SK-N-SH (cell line): ENCODE measurements around the gene NDOR1. TPM values are rescaled to one million over a fixed set of nuclear protein-coding genes. Genes with fewer than 3 reads are reported as not detected.

Experiments
- CTCF ChIA-PET: fragments of 300-600, 350-600 bp; formaldehyde crosslinking; extraction: SDS; loops from one replicate; lab custom pipeline; 2021; lab: Yijun Ruan, JAX
- POLR2A ChIA-PET: fragments of 350-600 bp; sonication (Branson Sonifier 250); formaldehyde crosslinking; extraction: SDS; loops from one replicate; lab custom pipeline; 2020; ENCODE audit warnings: antibody characterized with exemption, inconsistent platforms; lab: Yijun Ruan, JAX
- DNase-seq: peaks from one replicate; pipeline ENCODE4 v3.0.0; 2012
- H2AFZ ChIP-seq: fragments of 200-600 bp; sonication (generic); 2 replicates; pipeline ENCODE4 v1.8.1; 2016; ENCODE audit warnings: antibody characterized with exemption, mild to moderate bottlenecking, low read depth
- H3F3A ChIP-seq: fragments of 200-600 bp; sonication (generic); replicated peaks from 2 replicates; pipeline ENCODE3; 2016; ENCODE audit warnings: antibody characterized with exemption, mild to moderate bottlenecking; ENCODE audit not compliant: insufficient read depth
- H3K27ac ChIP-seq, 2 experiments: fragments of 200-500 bp in 1 of 2; fragments of 200-600 bp in 1 of 2; sonication (Bioruptor generic) in 1 of 2; sonication (generic), shearing (Covaris generic) in 1 of 2; 2 replicates each; pipeline versions ENCODE4 v1.5.1 to v1.6.1; 2014 to 2016; ENCODE audit warnings: low read depth in 2 of 2, inconsistent platforms in 1 of 2, low read length in 1 of 2, mild to moderate bottlenecking in 1 of 2, mixed read lengths in 1 of 2
- H3K27me3 ChIP-seq: fragments of 200-600 bp; sonication (generic), shearing (Covaris generic); 2 replicates; pipeline ENCODE4 v1.6.1; 2016; ENCODE audit warnings: mixed run types; ENCODE audit not compliant: insufficient read depth
- H3K36me3 ChIP-seq, 2 experiments: fragments of 200-500 bp in 1 of 2; fragments of 200-600 bp in 1 of 2; sonication (Bioruptor generic) in 1 of 2; sonication (generic) in 1 of 2; replicated peaks in 1 of 2; 2 replicates each; pipeline versions ENCODE3 to v1.5.1; 2014 to 2016; ENCODE audit warnings: low read length in 1 of 2, mild to moderate bottlenecking in 1 of 2; ENCODE audit not compliant: insufficient read depth in 2 of 2, control insufficient read depth in 1 of 2
- H3K4me1 ChIP-seq, 2 experiments: fragments of 200-500 bp in 1 of 2; fragments of 200-600 bp in 1 of 2; sonication (Bioruptor generic) in 1 of 2; sonication (generic), shearing (Covaris generic) in 1 of 2; 2 replicates each; pipeline versions ENCODE4 v1.5.1 to v1.6.1; 2014 to 2016; ENCODE audit warnings: low read depth in 1 of 2, low read length in 1 of 2, mixed run types in 1 of 2; ENCODE audit not compliant: insufficient read depth in 2 of 2, control insufficient read depth in 1 of 2
- H3K4me2 ChIP-seq: fragments of 200-600 bp; sonication (generic), shearing (Covaris generic); 2 replicates; pipeline ENCODE4 v1.6.1; 2017; ENCODE audit warnings: mixed run types
- H3K4me3 ChIP-seq, 2 experiments: fragments of 200-500 bp in 1 of 2; fragments of 200-600 bp in 1 of 2; sonication (Bioruptor generic) in 1 of 2; sonication (generic), shearing (Covaris generic) in 1 of 2; 2 replicates each; pipeline versions ENCODE4 v1.5.1 to v1.8.1; 2014 to 2016; ENCODE audit warnings: low read depth in 2 of 2, inconsistent platforms in 1 of 2, low read length in 1 of 2, mild to moderate bottlenecking in 1 of 2, mixed read lengths in 1 of 2, moderate library complexity in 1 of 2
- H3K79me2 ChIP-seq: fragments of 200-600 bp; sonication (generic); 2 replicates; pipeline ENCODE4 v1.8.1; 2017; ENCODE audit warnings: mild to moderate bottlenecking; ENCODE audit not compliant: insufficient read depth
- H3K9ac ChIP-seq: fragments of 200-600 bp; sonication (generic); 2 replicates; pipeline ENCODE4 v1.6.1; 2017; ENCODE audit warnings: mixed run types
- H3K9me2 ChIP-seq: fragments of 200-600 bp; sonication (generic); 2 replicates; pipeline ENCODE4 v1.6.1; 2017; ENCODE audit warnings: mixed run types
- H3K9me3 ChIP-seq: fragments of 200-600 bp; sonication (generic); 2 replicates; pipeline ENCODE4 v1.6.1; 2017; ENCODE audit warnings: mixed run types, mild to moderate bottlenecking, moderate library complexity
- H4K20me1 ChIP-seq: fragments of 200-600 bp; sonication (generic); 2 replicates; pipeline ENCODE4 v1.6.1; 2017; ENCODE audit warnings: mild to moderate bottlenecking, mixed run types; ENCODE audit not compliant: insufficient read depth
- CHD2 ChIP-seq: fragments of 150-350 bp; IDR thresholded peaks from 2 replicates; pipeline ENCODE4 v1.6.1; 2018; ENCODE audit warnings: low read length; ENCODE audit not compliant: partially characterized antibody
- ELF1 ChIP-seq: IDR thresholded peaks from 2 replicates; pipeline ENCODE4 v1.4.0; 2012
- EP300 ChIP-seq, 2 experiments: IDR thresholded peaks; 2 replicates each; pipeline versions ENCODE4 v1.4.0 to v1.6.1; 2012; ENCODE audit warnings: borderline replicate concordance in 1 of 2, low read depth in 1 of 2, low read length in 1 of 2
- EZH2phosphoT487 ChIP-seq: fragments of 200-600 bp; sonication (generic); IDR thresholded peaks from 2 replicates; pipeline ENCODE4 v1.6.1; 2017; ENCODE audit warnings: low read depth, mixed run types, mild to moderate bottlenecking, antibody characterized with exemption, moderate library complexity, borderline replicate concordance
- FOSL2 ChIP-seq: IDR thresholded peaks from 2 replicates; pipeline ENCODE4 v1.4.0; 2012; ENCODE audit warnings: low read depth, mild to moderate bottlenecking, moderate library complexity, borderline replicate concordance
- FOXJ3 ChIP-seq: sonication (generic); formaldehyde crosslinking; IDR thresholded peaks from 2 replicates; pipeline ENCODE4 v1.5.1; 2020; ENCODE audit warnings: mild to moderate bottlenecking, missing genetic modification reagents
- JUND ChIP-seq: IDR thresholded peaks from 2 replicates; pipeline ENCODE4 v1.4.0; 2012
- NRF1 ChIP-seq: IDR thresholded peaks from 2 replicates; pipeline ENCODE4 v1.6.1; 2012; ENCODE audit warnings: low read depth, mild to moderate bottlenecking, low read length
- RAD21 ChIP-seq: IDR thresholded peaks from 2 replicates; pipeline ENCODE4 v1.6.1; 2012; ENCODE audit warnings: mild to moderate bottlenecking, low read length
- RCOR1 ChIP-seq: fragments of 150-350 bp; IDR thresholded peaks from 2 replicates; pipeline ENCODE4 v1.6.1; 2017; ENCODE audit warnings: antibody characterized with exemption, low read length
- RFX5 ChIP-seq: IDR thresholded peaks from 2 replicates; pipeline ENCODE4 v1.6.1; 2012; ENCODE audit warnings: mild to moderate bottlenecking, improper control_type of control experiment, low read length
- RXRA ChIP-seq: IDR thresholded peaks from 2 replicates; pipeline ENCODE4 v1.4.0; 2012; ENCODE audit warnings: low read depth, mild to moderate bottlenecking, borderline replicate concordance
- SIN3A ChIP-seq: IDR thresholded peaks from 2 replicates; pipeline ENCODE4 v1.6.1; 2012; ENCODE audit warnings: low read depth, mild to moderate bottlenecking, low read length, moderate library complexity, borderline replicate concordance
- SMC3 ChIP-seq: IDR thresholded peaks from 2 replicates; pipeline ENCODE4 v1.6.1; 2012; ENCODE audit warnings: low read depth, low read length, improper control_type of control experiment
- TAF1 ChIP-seq: IDR thresholded peaks from 2 replicates; pipeline ENCODE4 v1.6.1; 2012; ENCODE audit warnings: low read depth, mild to moderate bottlenecking, low read length, moderate library complexity, borderline replicate concordance
- TEAD4 ChIP-seq: IDR thresholded peaks from 2 replicates; pipeline ENCODE4 v1.4.0; 2012; ENCODE audit warnings: mild to moderate bottlenecking, borderline replicate concordance; ENCODE audit not compliant: insufficient read depth
- WGBS: methylation state at CpG from one replicate; pipeline ENCODE4 v1.1.6; 2017; ENCODE audit warnings: low lambda C conversion rate; 5-methylcytosine and 5-hydroxymethylcytosine counted together
- polyA plus RNA-seq, 3 experiments: library from polyadenylated mRNA; depleted of rRNA; stranded (reverse); fragments of >200 nt; gene quantifications; 2 replicates each; pipeline ENCODE4 v1.2.3, GENCODE V29; 2012
- TF ChIP-seq, protein P1 (sequence below): IDR thresholded peaks from 2 replicates; pipeline ENCODE4 v1.4.0; 2012; ENCODE audit warnings: low read depth, borderline replicate concordance
- TF ChIP-seq, protein P2 (sequence below): fragments of 150-350 bp; IDR thresholded peaks from 2 replicates; pipeline ENCODE4 v1.6.1; 2017; ENCODE audit warnings: antibody characterized with exemption, low read length, low read depth, borderline replicate concordance
- TF ChIP-seq, protein P3 (sequence below): IDR thresholded peaks from 2 replicates; pipeline ENCODE4; 2012
- TF ChIP-seq, protein P4 (sequence below): IDR thresholded peaks from 2 replicates; pipeline ENCODE4 v1.4.0; 2012; ENCODE audit warnings: low read depth

Gene NDOR1
- polyA plus RNA-seq, 1 of the 3 experiments (the other 2 are of a cell fraction) = 8.6 TPM

DNA sequence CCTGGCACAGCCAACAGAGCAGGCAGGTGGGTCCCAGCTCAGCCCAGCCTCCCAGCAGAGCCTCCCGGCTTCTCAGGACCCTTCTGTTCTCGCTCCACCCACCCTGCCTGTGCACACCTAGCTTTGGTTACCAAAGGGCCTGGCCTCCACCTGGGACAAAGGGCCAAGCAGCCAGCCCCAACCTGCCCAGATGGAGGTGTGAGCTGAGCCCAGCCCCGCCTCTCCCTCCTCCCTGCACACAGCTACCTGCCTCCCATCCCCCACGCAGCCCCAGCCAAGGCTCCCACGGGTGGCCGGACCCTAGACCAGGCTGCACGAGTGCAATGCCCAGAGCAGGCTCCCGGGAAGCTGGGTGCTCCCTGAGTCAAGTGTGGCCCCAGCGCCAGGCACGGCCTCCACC is 10.6 kb upstream of the NDOR1 start:
- peaks cover 63% of the 10 kb centered on the region for H4K20me1 ChIP-seq
- ChIA-PET CTCF (interaction anchor here (1.3 to 2.0 kb wide), 5 partner anchors 28 to 166 kb away, joined by 3 to 9 read pairs (median 5); partner anchors contain the start of genes NPDC1 and RNF224), POLR2A (interaction anchor here (1.4 to 1.5 kb wide), 2 partner anchors 10 to 65 kb away, joined by 3 read pairs; no protein-coding TSS in a partner anchor)
- no peak overlapping the region for H3K27ac ChIP-seq
- H3K9me2 ChIP-seq = no peaks in the 10 kb centered on the region
- no peak for DNase-seq
- no peak overlapping the region for H3K4me3 ChIP-seq
- peaks cover 2% of the 10 kb centered on the region for H3F3A ChIP-seq
- no peak overlapping the region for H2AFZ ChIP-seq
- TF ChIP-seq EP300 (IDR thresholded peaks at IDR 0.05; ENCODE audit: borderline replicate concordance in 1 of 2, low read depth in 1 of 2, low read length in 1 of 2) (no peak), SMC3 (no peak), TEAD4 (no peak), SIN3A (no peak), EZH2phosphoT487 (no peak), TAF1 (no peak)
- TF ChIP-seq, protein P1, sequence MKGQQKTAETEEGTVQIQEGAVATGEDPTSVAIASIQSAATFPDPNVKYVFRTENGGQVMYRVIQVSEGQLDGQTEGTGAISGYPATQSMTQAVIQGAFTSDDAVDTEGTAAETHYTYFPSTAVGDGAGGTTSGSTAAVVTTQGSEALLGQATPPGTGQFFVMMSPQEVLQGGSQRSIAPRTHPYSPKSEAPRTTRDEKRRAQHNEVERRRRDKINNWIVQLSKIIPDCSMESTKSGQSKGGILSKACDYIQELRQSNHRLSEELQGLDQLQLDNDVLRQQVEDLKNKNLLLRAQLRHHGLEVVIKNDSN = no peak
- H3K4me1 ChIP-seq = peaks cover 13 to 24% of the 10 kb centered on the region in 2 experiments; a peak in 3 of 4 replicates
- no peak overlapping the region for H3K4me2 ChIP-seq
- H3K36me3 ChIP-seq = peaks cover 3 to 20% of the 10 kb centered on the region in 2 experiments
- H3K79me2 ChIP-seq = peaks cover 71% of the 10 kb centered on the region
- 84% methylated on average over 9 of the region's 10 CpGs for WGBS
- H3K9me3 ChIP-seq = no peaks in the 10 kb centered on the region
- H3K9ac ChIP-seq = no peak overlapping the region
- H3K27me3 ChIP-seq = no peaks in the 10 kb centered on the region

DNA sequence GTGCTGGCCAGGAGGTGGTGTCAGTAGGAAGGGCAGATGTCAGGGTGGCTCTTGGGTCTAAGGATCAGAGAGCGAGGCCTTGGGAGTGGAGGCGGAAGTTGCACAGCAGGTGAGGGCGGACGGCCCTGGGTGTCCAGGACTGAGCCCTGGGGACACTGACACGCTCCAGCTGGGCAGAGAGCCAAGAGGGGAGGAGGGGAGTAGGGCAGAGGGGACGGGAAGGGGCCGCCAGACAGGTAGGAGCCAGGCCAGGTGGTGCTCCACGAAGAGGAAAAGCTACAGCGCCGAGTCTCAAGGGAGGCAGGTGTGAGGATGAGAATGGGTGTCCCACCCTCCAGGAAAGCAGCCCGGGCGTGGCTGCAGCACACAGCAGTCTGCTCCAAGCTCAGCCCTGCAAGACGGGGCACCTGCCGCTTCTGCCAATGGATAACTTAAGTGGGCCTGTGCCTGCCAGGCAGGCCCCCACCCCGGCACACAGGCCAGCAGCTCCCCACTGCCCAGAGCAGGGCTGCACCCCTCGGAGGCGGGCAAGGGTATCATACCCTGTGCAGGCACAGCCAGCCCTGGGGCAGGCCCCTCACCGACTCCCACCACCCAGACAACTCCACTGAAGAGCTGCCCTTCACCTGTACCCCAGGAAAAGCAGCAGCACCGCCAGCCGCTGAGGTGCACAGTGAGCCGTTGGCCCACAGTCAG is 9.8 kb upstream of the NDOR1 start:
- CTCF ChIA-PET = interaction anchor here (1.3 to 2.0 kb wide), 5 partner anchors 27 to 167 kb away, joined by 3 to 9 read pairs (median 5); partner anchors contain the start of genes NPDC1 and RNF224

More for the DNA sequence above, 9.8 kb upstream of the NDOR1 start:
- TF ChIP-seq FOSL2 (no peak), JUND (no peak), RCOR1 (no peak), ELF1 (no peak), SMC3 (no peak), NRF1 (no peak), FOXJ3 (CRISPR knock-in tag) (no peak), RAD21 (no peak), RXRA (no peak), RFX5 (no peak), TAF1 (no peak), CHD2 (no peak)
- TF ChIP-seq, protein P2, sequence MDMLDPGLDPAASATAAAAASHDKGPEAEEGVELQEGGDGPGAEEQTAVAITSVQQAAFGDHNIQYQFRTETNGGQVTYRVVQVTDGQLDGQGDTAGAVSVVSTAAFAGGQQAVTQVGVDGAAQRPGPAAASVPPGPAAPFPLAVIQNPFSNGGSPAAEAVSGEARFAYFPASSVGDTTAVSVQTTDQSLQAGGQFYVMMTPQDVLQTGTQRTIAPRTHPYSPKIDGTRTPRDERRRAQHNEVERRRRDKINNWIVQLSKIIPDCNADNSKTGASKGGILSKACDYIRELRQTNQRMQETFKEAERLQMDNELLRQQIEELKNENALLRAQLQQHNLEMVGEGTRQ = no peak
- TF ChIP-seq, protein P3, sequence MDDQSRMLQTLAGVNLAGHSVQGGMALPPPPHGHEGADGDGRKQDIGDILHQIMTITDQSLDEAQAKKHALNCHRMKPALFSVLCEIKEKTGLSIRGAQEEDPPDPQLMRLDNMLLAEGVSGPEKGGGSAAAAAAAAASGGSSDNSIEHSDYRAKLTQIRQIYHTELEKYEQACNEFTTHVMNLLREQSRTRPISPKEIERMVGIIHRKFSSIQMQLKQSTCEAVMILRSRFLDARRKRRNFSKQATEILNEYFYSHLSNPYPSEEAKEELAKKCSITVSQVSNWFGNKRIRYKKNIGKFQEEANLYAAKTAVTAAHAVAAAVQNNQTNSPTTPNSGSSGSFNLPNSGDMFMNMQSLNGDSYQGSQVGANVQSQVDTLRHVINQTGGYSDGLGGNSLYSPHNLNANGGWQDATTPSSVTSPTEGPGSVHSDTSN = no peak
- TF ChIP-seq, protein P4, sequence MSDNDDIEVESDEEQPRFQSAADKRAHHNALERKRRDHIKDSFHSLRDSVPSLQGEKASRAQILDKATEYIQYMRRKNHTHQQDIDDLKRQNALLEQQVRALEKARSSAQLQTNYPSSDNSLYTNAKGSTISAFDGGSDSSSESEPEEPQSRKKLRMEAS = no peak
- TF ChIP-seq, protein P1 = no peak
- TF ChIP-seq, all 33 proteins: peak for 0
- Histone ChIP-seq H3K27me3 (no peaks in the 10 kb centered on the region), H3K4me3 (no peak overlapping the region), H3K36me3 (peaks cover 0 to 17% of the 10 kb centered on the region in 2 experiments), H3F3A (no peaks in the 10 kb centered on the region), H3K27ac (no peak overlapping the region), H3K9ac (no peak overlapping the region), H3K9me2 (no peaks in the 10 kb centered on the region), H3K4me1 (peaks cover 12 to 20% of the 10 kb centered on the region in 2 experiments; a peak in 2 of 4 replicates), H3K4me2 (no peak overlapping the region), H3K79me2 (peaks cover 63% of the 10 kb centered on the region), H3K9me3 (no peaks in the 10 kb centered on the region), H2AFZ (no peak overlapping the region), H4K20me1 (peaks cover 56% of the 10 kb centered on the region)
- WGBS = 80% methylated on average over 9 of the region's 21 CpGs
- POLR2A ChIA-PET = interaction anchor here (1.4 to 1.5 kb wide), 2 partner anchors 9 to 66 kb away, joined by 3 read pairs; no protein-coding TSS in a partner anchor
- DNase-seq = no peak
